Stomach (tissue), 4 donors: Measurements from ENCODE around the gene ANXA5.

Experiments used
- CTCF ChIP-seq, 7 experiments: fragments of 450-650 bp in 4 of 7; fragments of 200-600 bp in 3 of 7; sonication (generic) in 3 of 7; IDR thresholded peaks; one replicate each; pipeline ENCODE4 v1.5.1; 2016 to 2019; ENCODE audit warnings: antibody characterized with exemption in 7 of 7, control low read depth in 2 of 7, mild to moderate bottlenecking in 1 of 7
- POLR2A ChIP-seq, 4 donors: fragments of 450-650 bp; IDR thresholded peaks; one replicate each; pipeline ENCODE4 v1.6.1; 2016; ENCODE audit warnings: antibody characterized with exemption in 4 of 4, control low read depth in 2 of 4, mild to moderate bottlenecking in 1 of 4, moderate library complexity in 1 of 4
- POLR2AphosphoS5 ChIP-seq, 3 donors: sonication (generic); formaldehyde crosslinking; IDR thresholded peaks; one replicate each; pipeline ENCODE4 v1.6.1; 2016; ENCODE audit warnings: antibody characterized with exemption in 3 of 3

- TF ChIP-seq CTCF (IDR thresholded peaks at IDR 0.05) (no peak), POLR2A (IDR thresholded peaks at IDR 0.05) (no peak), POLR2AphosphoS5 (IDR thresholded peaks at IDR 0.05) (no peak)
These were observed 21.0 kb upstream of the ANXA5 start for GRCh38 chr4:121717680-121718237.
